Adrenal gland (tissue), 12 donors: Measurements from ENCODE around the gene NCMAP. TPM values are rescaled to one million over a fixed set of nuclear protein-coding genes. Genes with fewer than 3 reads are reported as not detected.

Experiments used
- DNase-seq, 7 donors: peaks; one replicate each; pipeline ENCODE4 v3.0.0-alpha.2; 2019 to 2020
- H3K27ac ChIP-seq, 5 donors: fragments of 200-600 bp; sonication (generic) in 4 of 5; 1 replicate in 3 of 5; 2 replicates in 2 of 5; pipeline versions ENCODE4 v1.5.1 to v1.8.0; 2016 to 2020; ENCODE audit warnings: mild to moderate bottlenecking in 1 of 5
- H3K27me3 ChIP-seq: fragments of 200-600 bp; 2 replicates; pipeline ENCODE4 v1.8.0; 2021
- H3K36me3 ChIP-seq, 2 donors: fragments of 200-600 bp; replicated peaks in 1 of 2; 1 replicate in 1 of 2; 2 replicates in 1 of 2; pipeline versions ENCODE4 v1.5.1 to v1.8.0; 2018 to 2022
- H3K4me1 ChIP-seq, 2 donors: fragments of 200-600 bp; replicated peaks in 1 of 2; 1 replicate in 1 of 2; 2 replicates in 1 of 2; pipeline versions ENCODE4 v1.5.1 to v1.8.0; 2018 to 2021
- H3K4me3 ChIP-seq, 4 donors: fragments of 200-600 bp; sonication (generic) in 3 of 4; one replicate each; pipeline ENCODE4 v1.5.1; 2016 to 2018
- H3K9me3 ChIP-seq, 3 donors: fragments of 200-600 bp; sonication (generic) in 1 of 3; replicated peaks in 1 of 3; 1 replicate in 2 of 3; 2 replicates in 1 of 3; pipeline versions ENCODE4 v1.5.1 to v1.8.0; 2016 to 2021
- POLR2A ChIP-seq, 2 donors: fragments of 450-650 bp; IDR thresholded peaks; one replicate each; pipeline ENCODE4 v1.6.1; 2017; ENCODE audit warnings: antibody characterized with exemption in 2 of 2, mild to moderate bottlenecking in 2 of 2, moderate library complexity in 1 of 2
- WGBS, 4 donors: extraction: QIAGEN DNeasy Blood & Tissue Kit in 2 of 4; methylation state at CpG; one replicate each; pipeline versions ENCODE4 v1.1.5 to v1.1.7; 2013 to 2017; 5-methylcytosine and 5-hydroxymethylcytosine counted together
- intact Hi-C, 2 donors: fragments of 100-400 bp; cut with DNase I; formaldehyde crosslinking; loops; one replicate each; pipeline versions ENCODE4 v1.14.1 to v1.15.0; 2022 to 2023
- polyA plus RNA-seq, 3 donors: library from polyadenylated mRNA; stranded (reverse); fragments of 200-250 nt in 2 of 3; fragments of 350-450 nt in 1 of 3; fragmentation: Illumina TruSeq in 1 of 3; extraction: RNeasy Lipid Tissue Mini Kit (QIAGEN cat#74804) in 1 of 3; gene quantifications; one replicate each; pipeline ENCODE4 v1.2.3, GENCODE V29; 2013 to 2014
- total RNA-seq, 9 donors: library from RNA; depleted of rRNA in 4 of 9; stranded (reverse); fragments of >200 nt in 4 of 9; fragments of 120-200 nt in 1 of 9; fragmentation: NEBNext Ultra II Directional in 1 of 9; extraction: Animal tissue kit (Norgen Biotek cat#: 25700) in 1 of 9; gene quantifications; one replicate each; pipeline versions ENCODE4 v1.1.0 to v1.2.4, GENCODE V29; 2013 to 2023
- TF ChIP-seq, protein P1 (sequence below), 6 experiments: fragments of 450-650 bp in 4 of 6; fragments of 200-600 bp in 2 of 6; sonication (generic) in 1 of 6; IDR thresholded peaks; 1 replicate in 5 of 6; 2 replicates in 1 of 6; pipeline versions ENCODE4 v1.5.1 to v1.8.0; 2016 to 2021; ENCODE audit warnings: antibody characterized with exemption in 6 of 6, mild to moderate bottlenecking in 2 of 6, moderate library complexity in 1 of 6
- donor health status: healthy with polysubstance abuse.
- donor health status: Bipolar disorder and iron deficiency.
- donor health status: DM: yes; HTN: yes; CAD: no.
- donor health status: DM: no; HTN: no; CAD: no.
- donor health status: DM: no; HTN: no; CAD: no.
- donor health status: DM: yes; HTN: yes; CAD: no.

The NCMAP gene
- total and polyA plus RNA-seq, 12 donors, result under 0.01 to 0.27 (median 0.09) TPM; not detected in 7

DNA sequence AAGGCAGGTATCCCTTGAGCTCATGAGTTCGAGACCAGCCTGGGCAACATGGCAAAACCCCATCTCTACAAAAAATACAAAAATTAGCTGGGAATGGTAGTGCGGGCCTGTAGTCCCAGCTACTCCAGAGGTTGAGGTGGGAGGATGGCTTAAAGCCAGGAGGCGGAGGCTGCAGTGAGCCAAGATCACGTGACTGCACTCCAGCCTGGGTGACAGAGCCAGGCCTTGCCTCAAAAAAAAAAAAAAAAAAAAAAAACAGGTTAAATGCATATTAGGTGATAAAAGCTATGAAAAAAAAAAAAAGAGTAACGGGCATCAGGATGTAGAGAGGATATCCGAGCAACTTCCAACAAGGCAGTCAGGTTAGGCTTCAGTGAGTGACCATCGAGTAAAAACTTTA lies 84.4 kb downstream of the NCMAP start:
- Histone ChIP-seq H3K27me3 (no peaks in the 10 kb centered on the region), H3K4me3 (no peak overlapping the region), H3K27ac (no peak overlapping the region), H3K9me3 (no peaks in the 10 kb centered on the region), H3K36me3 (no peaks in the 10 kb centered on the region), H3K4me1 (peaks cover 13 to 20% of the 10 kb centered on the region in 2 donors)
- 65 to 74% (median 67%) methylated on average over 7 of the region's 7 CpGs for WGBS, 4 donors
- DNase-seq, result peak in 6 of 7 donors; percentile 35 to 68 (median 44)
- no peak for TF ChIP-seq POLR2A (IDR thresholded peaks at IDR 0.05)
- intact Hi-C loops, result no loop called here

- intact Hi-C loops, result no loop called here
Observed at GRCh38 chr1:24641646-24642151, 85.8 kb downstream of the NCMAP start.

DNA sequence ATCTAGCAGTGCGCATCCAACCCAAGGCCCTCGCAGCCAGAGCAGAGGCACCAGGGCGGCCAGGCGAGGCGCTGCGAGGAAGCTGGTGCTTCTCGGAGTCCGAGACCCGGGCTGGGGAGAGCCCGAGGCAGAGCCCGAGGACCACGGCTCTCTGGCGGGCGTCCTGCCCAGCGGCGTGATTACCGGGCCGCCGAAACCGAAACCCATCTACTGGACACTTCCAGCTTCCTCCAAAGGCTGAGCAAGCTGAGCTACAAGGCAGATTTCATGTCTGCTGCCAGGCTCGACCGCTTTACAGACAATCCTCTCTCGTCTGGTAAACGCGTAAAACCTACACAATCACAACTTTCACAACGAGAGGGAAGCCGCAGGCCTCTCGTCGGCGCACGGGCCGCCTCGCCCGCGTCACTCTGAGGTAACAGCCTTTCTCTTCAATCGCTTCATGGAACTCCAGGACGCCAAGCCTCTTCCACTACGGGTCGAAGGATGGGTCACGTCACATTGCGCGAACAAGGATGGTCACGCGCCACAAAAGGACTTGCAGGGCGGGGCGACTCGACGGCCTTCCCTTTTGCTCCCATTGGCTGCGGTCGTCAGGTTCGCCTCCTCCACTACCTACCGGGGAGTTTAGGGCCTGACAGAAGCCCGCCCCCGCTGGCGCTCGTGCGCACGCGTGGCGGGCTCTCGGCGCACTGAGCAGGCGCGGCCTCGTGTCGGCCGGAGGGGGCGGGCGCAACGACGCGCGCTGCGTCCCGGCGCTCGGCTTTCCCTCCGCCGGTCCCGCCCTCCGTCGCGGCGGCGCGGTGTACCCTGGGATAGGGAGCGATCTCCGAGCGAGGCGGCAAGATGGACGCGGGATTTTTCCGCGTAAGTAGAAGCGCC lies 86.8 kb downstream of the NCMAP start, which contains the start of gene SRRM1:
TSS of gene SRRM1 (plus strand) at position 822 of the 882 bp plus-strand sequence. CDS start at position 847, 25 bp downstream.
- Histone ChIP-seq H3K27me3 (no peaks in the 10 kb centered on the region), H3K9me3 (no peaks in the 10 kb centered on the region), H3K27ac (peak within 1 kb of the TSS; percentile 97 to 100 (median 99)), H3K4me3 (peak within 1 kb of the TSS; percentile 82 to 98 (median 96)), H3K36me3 (peaks cover 0 to 19% of the 10 kb centered on the region in 2 donors), H3K4me1 (peaks cover 18 to 27% of the 10 kb centered on the region in 2 donors)
- peak; percentile 98 to 99 for TF ChIP-seq POLR2A (IDR thresholded peaks at IDR 0.05)
- TF ChIP-seq, protein P1, sequence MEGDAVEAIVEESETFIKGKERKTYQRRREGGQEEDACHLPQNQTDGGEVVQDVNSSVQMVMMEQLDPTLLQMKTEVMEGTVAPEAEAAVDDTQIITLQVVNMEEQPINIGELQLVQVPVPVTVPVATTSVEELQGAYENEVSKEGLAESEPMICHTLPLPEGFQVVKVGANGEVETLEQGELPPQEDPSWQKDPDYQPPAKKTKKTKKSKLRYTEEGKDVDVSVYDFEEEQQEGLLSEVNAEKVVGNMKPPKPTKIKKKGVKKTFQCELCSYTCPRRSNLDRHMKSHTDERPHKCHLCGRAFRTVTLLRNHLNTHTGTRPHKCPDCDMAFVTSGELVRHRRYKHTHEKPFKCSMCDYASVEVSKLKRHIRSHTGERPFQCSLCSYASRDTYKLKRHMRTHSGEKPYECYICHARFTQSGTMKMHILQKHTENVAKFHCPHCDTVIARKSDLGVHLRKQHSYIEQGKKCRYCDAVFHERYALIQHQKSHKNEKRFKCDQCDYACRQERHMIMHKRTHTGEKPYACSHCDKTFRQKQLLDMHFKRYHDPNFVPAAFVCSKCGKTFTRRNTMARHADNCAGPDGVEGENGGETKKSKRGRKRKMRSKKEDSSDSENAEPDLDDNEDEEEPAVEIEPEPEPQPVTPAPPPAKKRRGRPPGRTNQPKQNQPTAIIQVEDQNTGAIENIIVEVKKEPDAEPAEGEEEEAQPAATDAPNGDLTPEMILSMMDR (IDR thresholded peaks at IDR 0.05), result peak in 2 of 6 experiments; percentile 15
- intact Hi-C loops, result no loop called here
- DNase-seq, result peak; percentile 99 to 100 (median 100)
- 0 to 1% (median 0%) methylated on average over 7 to 95 of the region's 95 CpGs for WGBS, 4 donors

More at GRCh38 chr1:24641646-24642151, 85.8 kb downstream of the NCMAP start:
- H3K4me1 ChIP-seq, result peaks cover 18 to 27% of the 10 kb centered on the region in 2 donors
- WGBS, 4 donors, result 23 to 27% (median 25%) methylated on average over 23 to 24 of the region's 24 CpGs
- H3K9me3 ChIP-seq, result no peaks in the 10 kb centered on the region
- DNase-seq, result peak; percentile 32 to 65 (median 45)
- TF ChIP-seq POLR2A (IDR thresholded peaks at IDR 0.05), result no peak
- TF ChIP-seq, protein P1 (IDR thresholded peaks at IDR 0.05), result no peak
- peak overlapping the region in 2 of 4 donors; percentile 73 to 95 for H3K4me3 ChIP-seq
- peaks cover 0 to 9% of the 10 kb centered on the region in 2 donors for H3K36me3 ChIP-seq
- H3K27ac ChIP-seq, result peak overlapping the region; percentile 97 to 100 (median 99)
- no peaks in the 10 kb centered on the region for H3K27me3 ChIP-seq

- TF ChIP-seq, protein P1 (IDR thresholded peaks at IDR 0.05), result no peak
- peak in 1 of 2 donors; percentile 58 for TF ChIP-seq POLR2A (IDR thresholded peaks at IDR 0.05)
- Histone ChIP-seq H3K9me3 (no peaks in the 10 kb centered on the region), H3K36me3 (peaks cover 0 to 28% of the 10 kb centered on the region in 2 donors), H3K4me1 (peaks cover 18 to 32% of the 10 kb centered on the region in 2 donors), H3K27me3 (no peaks in the 10 kb centered on the region), H3K4me3 (peak overlapping the region; percentile 82 to 98 (median 96)), H3K27ac (peak overlapping the region; percentile 79 to 100 (median 93))
- intact Hi-C loops, result no loop called here
- WGBS, 4 donors, result 0 to 1% (median 0%) methylated on average over 10 to 53 of the region's 53 CpGs
- peak in 5 of 7 donors; percentile 36 to 63 (median 43) for DNase-seq
Observed at GRCh38 chr1:24643363-24644099, 87.6 kb downstream of the NCMAP start.
